Gastroesophageal sphincter (tissue), 4 donors: Measurements from ENCODE around the gene RBKS. TPM values are rescaled to one million over a fixed set of nuclear protein-coding genes. Genes with fewer than 3 reads are reported as not detected.

Experiments
- ATAC-seq: fragments of 150-250 bp; one replicate; pipeline ENCODE4 v1.9.1; 2016; ENCODE audit warnings: mild to moderate bottlenecking, moderate library complexity
- H3K27ac ChIP-seq, 4 donors: fragments of 200-600 bp; sonication (generic) in 3 of 4; 1 replicate in 3 of 4; 2 replicates in 1 of 4; pipeline ENCODE4 v1.5.1; 2016 to 2019
- H3K27me3 ChIP-seq: fragments of 200-600 bp; sonication (generic); one replicate; pipeline ENCODE4 v1.5.1; 2019
- H3K36me3 ChIP-seq, 2 donors: fragments of 200-600 bp; sonication (generic); one replicate each; pipeline ENCODE4 v1.5.1; 2019; ENCODE audit warnings: control low read depth in 1 of 2
- H3K4me1 ChIP-seq, 3 donors: fragments of 200-600 bp; sonication (generic); 1 replicate in 2 of 3; 2 replicates in 1 of 3; pipeline ENCODE4 v1.5.1; 2016 to 2019; ENCODE audit warnings: control low read depth in 2 of 3
- H3K4me3 ChIP-seq, 2 donors: fragments of 200-600 bp; sonication (generic); one replicate each; pipeline ENCODE4 v1.5.1; 2019; ENCODE audit warnings: mild to moderate bottlenecking in 1 of 2, moderate library complexity in 1 of 2
- H3K9me3 ChIP-seq, 3 donors: fragments of 200-600 bp; sonication (generic); one replicate each; pipeline ENCODE4 v1.5.1; 2017 to 2019; ENCODE audit warnings: control low read depth in 2 of 3
- EP300 ChIP-seq: sonication (generic); formaldehyde crosslinking; IDR thresholded peaks from one replicate; pipeline ENCODE4 v1.6.1; 2017; ENCODE audit warnings: antibody characterized with exemption, mild to moderate bottlenecking
- POLR2A ChIP-seq, 2 donors: fragments of 450-650 bp; IDR thresholded peaks; one replicate each; pipeline ENCODE4 v1.6.1; 2017; ENCODE audit warnings: antibody characterized with exemption in 2 of 2, mild to moderate bottlenecking in 2 of 2, moderate library complexity in 1 of 2
- POLR2AphosphoS5 ChIP-seq: sonication (generic); formaldehyde crosslinking; IDR thresholded peaks from one replicate; pipeline ENCODE4 v1.6.1; 2017; ENCODE audit warnings: antibody characterized with exemption
- WGBS, 2 donors: methylation state at CpG; one replicate each; pipeline ENCODE4 v1.1.5; 2018; ENCODE audit warnings: low coverage in 1 of 2; 5-methylcytosine and 5-hydroxymethylcytosine counted together
- total RNA-seq, 4 donors: library from RNA; depleted of rRNA; stranded (reverse); fragments of >200 nt; gene quantifications; one replicate each; pipeline ENCODE4 v1.1.0, GENCODE V29; 2016
- TF ChIP-seq, protein P1 (sequence below), 4 experiments: fragments of 200-600 bp in 2 of 4; fragments of 450-650 bp in 2 of 4; sonication (generic) in 1 of 4; IDR thresholded peaks; one replicate each; pipeline ENCODE4 v1.5.1; 2017 to 2019; ENCODE audit warnings: antibody characterized with exemption in 4 of 4, mild to moderate bottlenecking in 2 of 4, moderate library complexity in 2 of 4

RBKS gene
- total RNA-seq, 4 donors from 2014 or later, result 0.81 to 2.4 (median 1.6) TPM

- no peaks in the 10 kb centered on the region for H3K9me3 ChIP-seq
- ATAC-seq, result no peak
- no peak overlapping the region for H3K4me3 ChIP-seq
- TF ChIP-seq POLR2A (IDR thresholded peaks at IDR 0.05) (no peak), EP300 (no peak), POLR2AphosphoS5 (no peak)
- TF ChIP-seq, protein P1, sequence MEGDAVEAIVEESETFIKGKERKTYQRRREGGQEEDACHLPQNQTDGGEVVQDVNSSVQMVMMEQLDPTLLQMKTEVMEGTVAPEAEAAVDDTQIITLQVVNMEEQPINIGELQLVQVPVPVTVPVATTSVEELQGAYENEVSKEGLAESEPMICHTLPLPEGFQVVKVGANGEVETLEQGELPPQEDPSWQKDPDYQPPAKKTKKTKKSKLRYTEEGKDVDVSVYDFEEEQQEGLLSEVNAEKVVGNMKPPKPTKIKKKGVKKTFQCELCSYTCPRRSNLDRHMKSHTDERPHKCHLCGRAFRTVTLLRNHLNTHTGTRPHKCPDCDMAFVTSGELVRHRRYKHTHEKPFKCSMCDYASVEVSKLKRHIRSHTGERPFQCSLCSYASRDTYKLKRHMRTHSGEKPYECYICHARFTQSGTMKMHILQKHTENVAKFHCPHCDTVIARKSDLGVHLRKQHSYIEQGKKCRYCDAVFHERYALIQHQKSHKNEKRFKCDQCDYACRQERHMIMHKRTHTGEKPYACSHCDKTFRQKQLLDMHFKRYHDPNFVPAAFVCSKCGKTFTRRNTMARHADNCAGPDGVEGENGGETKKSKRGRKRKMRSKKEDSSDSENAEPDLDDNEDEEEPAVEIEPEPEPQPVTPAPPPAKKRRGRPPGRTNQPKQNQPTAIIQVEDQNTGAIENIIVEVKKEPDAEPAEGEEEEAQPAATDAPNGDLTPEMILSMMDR (IDR thresholded peaks at IDR 0.05), result no peak
- 78% methylated on average over 1 of the region's 1 CpG; no CpG with 5 or more reads in 1 of the 2 donors for WGBS, 2 donors
- H3K27ac ChIP-seq, result no peak overlapping the region
- H3K36me3 ChIP-seq, result no peaks in the 10 kb centered on the region
- H3K27me3 ChIP-seq, result no peaks in the 10 kb centered on the region
- peaks cover 0 to 7% (median 0%) of the 10 kb centered on the region in 3 donors for H3K4me1 ChIP-seq
These were observed 15.9 kb upstream of the RBKS start for GRCh38 chr2:27906074-27906473.

DNA sequence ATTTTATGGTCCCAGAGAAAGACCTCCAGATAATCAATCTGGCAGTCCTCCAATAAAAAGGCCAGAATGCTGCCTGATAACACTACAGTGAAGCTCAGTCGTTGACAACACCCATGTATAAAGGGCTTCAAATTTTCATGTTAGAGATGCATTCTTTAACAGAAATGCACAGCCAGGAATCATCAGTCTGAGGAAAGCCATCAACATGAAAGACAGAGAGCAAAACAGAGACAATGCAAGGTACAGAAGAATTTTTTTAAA is 14.1 kb upstream of the RBKS start:
- ATAC-seq, result no peak
- no peaks in the 10 kb centered on the region for H3K9me3 ChIP-seq
- 88 to 90% methylated on average over 1 of the region's 1 CpG for WGBS, 2 donors
- H3K27ac ChIP-seq, result no peak overlapping the region
- H3K27me3 ChIP-seq, result no peaks in the 10 kb centered on the region
- H3K36me3 ChIP-seq, result peaks cover 0 to 6% of the 10 kb centered on the region in 2 donors
- TF ChIP-seq POLR2AphosphoS5 (no peak), EP300 (no peak), POLR2A (IDR thresholded peaks at IDR 0.05) (no peak)
- TF ChIP-seq, protein P1 (IDR thresholded peaks at IDR 0.05), result no peak
- H3K4me1 ChIP-seq, result peaks cover 0 to 7% (median 0%) of the 10 kb centered on the region in 3 donors
- H3K4me3 ChIP-seq, result no peak overlapping the region

GRCh38 chr2:27903649-27904404 is 13.6 kb upstream of the RBKS start:
- Histone ChIP-seq H3K27me3 (no peaks in the 10 kb centered on the region), H3K9me3 (no peaks in the 10 kb centered on the region), H3K4me1 (peaks cover 0 to 7% (median 0%) of the 10 kb centered on the region in 3 donors), H3K36me3 (peaks cover 0 to 11% of the 10 kb centered on the region in 2 donors), H3K27ac (no peak overlapping the region), H3K4me3 (no peak overlapping the region)
- TF ChIP-seq POLR2AphosphoS5 (no peak), EP300 (no peak), POLR2A (IDR thresholded peaks at IDR 0.05) (no peak)
- TF ChIP-seq, protein P1 (IDR thresholded peaks at IDR 0.05), result no peak
- no peak for ATAC-seq
- 79 to 88% methylated on average over 7 to 10 of the region's 10 CpGs for WGBS, 2 donors

DNA sequence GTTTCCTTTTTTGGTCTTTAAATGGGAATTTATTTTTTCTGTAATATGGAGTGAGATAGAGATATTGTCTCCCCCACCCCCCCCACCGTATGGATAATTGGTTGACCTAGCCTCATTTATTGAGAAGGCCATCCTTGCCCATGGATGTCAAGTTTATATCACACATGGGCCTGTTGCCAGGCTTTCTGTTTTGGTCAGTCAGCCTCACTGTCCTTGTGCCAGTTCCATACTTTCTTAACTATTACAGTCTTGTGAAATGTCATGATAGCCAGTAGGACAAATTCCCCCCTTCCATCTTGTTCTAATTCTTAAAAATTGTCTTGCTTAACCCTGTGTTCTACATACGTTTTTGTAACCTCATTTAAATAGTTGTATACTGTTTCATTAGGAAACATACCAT is 12.8 kb upstream of the RBKS start:
- TF ChIP-seq, protein P1 (IDR thresholded peaks at IDR 0.05), result no peak
- TF ChIP-seq EP300 (no peak), POLR2AphosphoS5 (no peak), POLR2A (IDR thresholded peaks at IDR 0.05) (no peak)
- no peaks in the 10 kb centered on the region for H3K9me3 ChIP-seq
- H3K4me1 ChIP-seq, result peaks cover 0 to 7% (median 0%) of the 10 kb centered on the region in 3 donors
- WGBS, 2 donors, result 76 to 90% methylated on average over 2 of the region's 2 CpGs
- H3K4me3 ChIP-seq, result no peak overlapping the region
- H3K27ac ChIP-seq, result no peak overlapping the region
- H3K36me3 ChIP-seq, result peaks cover 0 to 19% of the 10 kb centered on the region in 2 donors
- no peak for ATAC-seq
- H3K27me3 ChIP-seq, result no peaks in the 10 kb centered on the region

DNA sequence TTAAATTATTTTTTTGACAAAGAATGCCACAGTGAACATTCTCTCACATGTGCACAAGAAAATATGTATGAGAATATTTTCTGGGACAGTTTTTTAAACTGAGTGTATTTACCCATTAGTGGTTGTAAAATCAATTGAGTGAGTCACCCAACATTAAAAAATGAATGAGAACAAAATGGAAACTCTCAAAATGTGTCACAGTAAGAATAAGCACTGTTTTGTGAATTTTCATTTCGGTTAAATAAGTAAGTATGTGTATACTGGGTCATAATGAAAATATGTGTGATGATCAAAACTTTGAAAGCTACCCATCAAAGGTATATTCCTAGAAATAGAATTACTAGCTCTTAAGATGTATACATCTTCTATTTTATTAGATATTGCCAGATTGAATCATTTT is 11.9 kb upstream of the RBKS start:
- no peak overlapping the region for H3K4me3 ChIP-seq
- H3K27me3 ChIP-seq, result no peaks in the 10 kb centered on the region
- no peaks in the 10 kb centered on the region for H3K9me3 ChIP-seq
- H3K27ac ChIP-seq, result no peak overlapping the region
- TF ChIP-seq, protein P1 (IDR thresholded peaks at IDR 0.05), result no peak
- TF ChIP-seq POLR2A (IDR thresholded peaks at IDR 0.05) (no peak), POLR2AphosphoS5 (no peak), EP300 (no peak)
- H3K4me1 ChIP-seq, result peaks cover 0 to 7% (median 0%) of the 10 kb centered on the region in 3 donors
- ATAC-seq, result no peak
- peaks cover 0 to 23% of the 10 kb centered on the region in 2 donors for H3K36me3 ChIP-seq
- WGBS, 2 donors, result 74 to 92% methylated on average over 1 of the region's 1 CpG
